Peyer's patch (tissue), 4 donors: ENCODE measurements around the gene CT55.

Source experiments
- POLR2A ChIP-seq, 2 donors: fragments of 450-650 bp; IDR thresholded peaks; one replicate each; pipeline ENCODE4 v1.5.1; 2017; ENCODE audit warnings: antibody characterized with exemption in 2 of 2, mild to moderate bottlenecking in 2 of 2, moderate library complexity in 2 of 2
- TF ChIP-seq, protein P1 (sequence below), 6 experiments: fragments of 450-650 bp in 4 of 6; fragments of 200-600 bp in 2 of 6; sonication (generic) in 1 of 6; IDR thresholded peaks; one replicate each; pipeline ENCODE4 v1.5.1; 2017 to 2019; ENCODE audit warnings: antibody characterized with exemption in 6 of 6, mild to moderate bottlenecking in 3 of 6, moderate library complexity in 1 of 6

DNA sequence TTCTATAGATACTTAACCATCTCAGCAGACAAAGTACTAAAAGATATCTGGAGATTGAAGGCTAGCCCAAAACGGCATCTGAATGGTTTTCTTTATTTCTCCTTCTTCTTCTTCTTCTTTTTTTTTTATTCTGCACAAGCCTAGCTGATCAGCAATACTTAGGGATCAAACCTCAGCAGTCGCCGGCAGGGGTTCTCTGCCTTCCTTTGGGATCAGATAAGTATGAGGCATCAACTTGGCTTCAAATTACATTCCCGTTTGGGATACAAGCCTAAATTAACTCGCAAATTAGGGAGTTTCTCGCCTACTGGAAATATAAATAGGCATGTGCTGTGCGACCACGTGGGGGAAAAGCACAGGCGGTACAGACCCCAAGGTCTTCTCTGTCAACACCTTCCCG is 730 bp downstream of the CT55 start:
- TF ChIP-seq, protein P1, sequence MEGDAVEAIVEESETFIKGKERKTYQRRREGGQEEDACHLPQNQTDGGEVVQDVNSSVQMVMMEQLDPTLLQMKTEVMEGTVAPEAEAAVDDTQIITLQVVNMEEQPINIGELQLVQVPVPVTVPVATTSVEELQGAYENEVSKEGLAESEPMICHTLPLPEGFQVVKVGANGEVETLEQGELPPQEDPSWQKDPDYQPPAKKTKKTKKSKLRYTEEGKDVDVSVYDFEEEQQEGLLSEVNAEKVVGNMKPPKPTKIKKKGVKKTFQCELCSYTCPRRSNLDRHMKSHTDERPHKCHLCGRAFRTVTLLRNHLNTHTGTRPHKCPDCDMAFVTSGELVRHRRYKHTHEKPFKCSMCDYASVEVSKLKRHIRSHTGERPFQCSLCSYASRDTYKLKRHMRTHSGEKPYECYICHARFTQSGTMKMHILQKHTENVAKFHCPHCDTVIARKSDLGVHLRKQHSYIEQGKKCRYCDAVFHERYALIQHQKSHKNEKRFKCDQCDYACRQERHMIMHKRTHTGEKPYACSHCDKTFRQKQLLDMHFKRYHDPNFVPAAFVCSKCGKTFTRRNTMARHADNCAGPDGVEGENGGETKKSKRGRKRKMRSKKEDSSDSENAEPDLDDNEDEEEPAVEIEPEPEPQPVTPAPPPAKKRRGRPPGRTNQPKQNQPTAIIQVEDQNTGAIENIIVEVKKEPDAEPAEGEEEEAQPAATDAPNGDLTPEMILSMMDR (IDR thresholded peaks at IDR 0.05): no peak
- no peak for TF ChIP-seq POLR2A (IDR thresholded peaks at IDR 0.05)
